GM18520 (cell line): ENCODE measurements around the gene CACNG1.
"Not testable (repeated sequence)": the region's sequence is repeated elsewhere in the genome, so short reads cannot be mapped to it uniquely, and the experiment has no call there.

ENCODE experiments used
- ATAC-seq: cut with Tn5 transposase; IDR thresholded peaks from one replicate; pipeline ENCODE4 v1.9.1; 2021; ENCODE audit not compliant: unreplicated experiment

The CACNG1 gene

GRCh38 chr17:67078292-67078691, 33.9 kb downstream of the CACNG1 start:
- no peak for ATAC-seq

GRCh38 chr17:67079491-67079890, 35.1 kb downstream of the CACNG1 start:
- no peak for ATAC-seq

- ATAC-seq: no peak
These were observed 36.5 kb downstream of the CACNG1 start for GRCh38 chr17:67080804-67081203.

GRCh38 chr17:67082107-67082506, 37.8 kb downstream of the CACNG1 start:
- peak; percentile 41 for ATAC-seq

- no peak for ATAC-seq
These were observed 41.1 kb downstream of the CACNG1 start for GRCh38 chr17:67085406-67085805.

GRCh38 chr17:67088639-67089038, 44.3 kb downstream of the CACNG1 start:
- ATAC-seq: no peak

- ATAC-seq: no peak
These were observed 46.0 kb downstream of the CACNG1 start for GRCh38 chr17:67090341-67090740.

GRCh38 chr17:67092291-67092690, 47.9 kb downstream of the CACNG1 start:
- ATAC-seq: no peak

- not testable (repeated sequence) for ATAC-seq
These were observed 48.4 kb downstream of the CACNG1 start for GRCh38 chr17:67092710-67093109.

- no peak for ATAC-seq
These were observed 49.0 kb downstream of the CACNG1 start for GRCh38 chr17:67093348-67093747.

- ATAC-seq: not testable (repeated sequence)
These were observed 50.9 kb downstream of the CACNG1 start for GRCh38 chr17:67095291-67095690.

GRCh38 chr17:67095803-67096202, 51.4 kb downstream of the CACNG1 start:
- ATAC-seq: no peak

GRCh38 chr17:67096609-67097008, 52.3 kb downstream of the CACNG1 start:
- ATAC-seq: no peak

- ATAC-seq: no peak
These were observed 53.7 kb downstream of the CACNG1 start for GRCh38 chr17:67098006-67098405.

GRCh38 chr17:67104641-67105040, 60.3 kb downstream of the CACNG1 start:
- ATAC-seq: not testable (repeated sequence)

- ATAC-seq: no peak
These were observed 60.9 kb downstream of the CACNG1 start for GRCh38 chr17:67105213-67105612.
